ENCODE data around the gene PERM1. TPM values are rescaled to one million over a fixed set of nuclear protein-coding genes. Genes with fewer than 3 reads are reported as not detected.

The PERM1 gene
- total and polyA plus RNA-seq, 2 of the 13 experiments (the other 11 are each of a cell fraction or from before 2014, with no cell fraction given) = 0.04 to 0.29 TPM

- no peak for TF ChIP-seq ZNF564 (CRISPR knock-in tag; IDR thresholded peaks at IDR 0.05)
Observed at GRCh38 chr1:1024771-1025699, 43.1 kb upstream of the PERM1 start (continued).

- POLR2A ChIA-PET = interaction anchor here (0.8 to 1.6 kb wide), 4 partner anchors 14 to 40 kb away, joined by 3 to 5 read pairs (median 3); no protein-coding TSS in a partner anchor
- Histone ChIP-seq H3K27ac (ENCODE audit: extremely low read length, insufficient read depth, low read length) (no peak overlapping the region), H3K9me3 (ENCODE audit: low read length) (no peaks in the 10 kb centered on the region), H3K4me2 (ENCODE audit: low read depth, low read length) (peak overlapping the region; percentile 27; the same call in 1 of the 2 replicates), H3K4me1 (ENCODE audit: insufficient read depth, low read length) (peaks cover 45% of the 10 kb centered on the region), H3K4me3 (replicated peaks in 1 of 3; ENCODE audit: insufficient read depth in 1 of 3, low read depth in 2 of 3, low read length in 3 of 3) (no peak overlapping the region), H2AFZ (ENCODE audit: low read length) (no peak overlapping the region), H3K79me2 (ENCODE audit: insufficient read depth, low read length) (peaks cover 23% of the 10 kb centered on the region), H4K20me1 (ENCODE audit: insufficient read depth, low read length) (peaks cover 31% of the 10 kb centered on the region; the same call in 1 of the 2 replicates), H3K36me3 (replicated peaks in 1 of 2; ENCODE audit: control insufficient read depth in 1 of 2, insufficient read depth in 2 of 2, low read length in 2 of 2) (peaks cover 4 to 20% of the 10 kb centered on the region in 2 experiments; a peak in 4 of 5 replicates), H3K27me3 (ENCODE audit: control insufficient read depth in 1 of 2, insufficient read depth in 2 of 2, low read length in 2 of 2) (no peaks in the 10 kb centered on the region), H3K9ac (ENCODE audit: insufficient read depth, low read depth, low read length) (0 out of 2 replicates have a peak overlapping the region, but pooled peaks have one; percentile 2)
- in situ Hi-C loops (cut with HindIII; ENCODE audit: extremely low pct_ligation_motif_present, low pct_unique_long_range_greater_than_20kb) = loop anchor here (5.0 kb wide), 1 partner anchor 33 kb away; no protein-coding TSS in a partner anchor
- CTCF ChIA-PET (ENCODE audit: low intra/inter-chr PET ratio, low total read pairs) = no interaction called here
- 90% methylated on average over 2 of the region's 9 CpGs for WGBS (ENCODE audit: low lambda C conversion rate)
- no peak for FAIRE-seq
- DNase-seq (ENCODE audit: low spot score) = no peak
- BruUV-seq (replicated peaks) = no TSS peak
- 0 out of 2 replicates have a peak, but pooled peaks have one; percentile 36 for TF ChIP-seq ZNF17 (CRISPR knock-in tag; IDR thresholded peaks at IDR 0.05)
- no peak for TF ChIP-seq PPARG (CRISPR knock-in tag; conservative IDR thresholded peaks at IDR 0.05)
- TF ChIP-seq BORCS8-MEF2B (CRISPR knock-in tag; IDR thresholded peaks at IDR 0.05) = no peak
- TF ChIP-seq ZNF558 (CRISPR knock-in tag; IDR thresholded peaks at IDR 0.05; ENCODE audit: borderline replicate concordance) = no peak
- no peak for TF ChIP-seq ZNF891 (CRISPR knock-in tag; IDR thresholded peaks at IDR 0.05)
- TF ChIP-seq CAMTA2 (CRISPR knock-in tag; IDR thresholded peaks at IDR 0.05; ENCODE audit: borderline replicate concordance) = no peak
- no peak for TF ChIP-seq ZNF563 (CRISPR knock-in tag; IDR thresholded peaks at IDR 0.05)
- no peak for TF ChIP-seq POGZ (CRISPR knock-in tag; IDR thresholded peaks at IDR 0.05)
- no peak for TF ChIP-seq BRCA1 (CRISPR knock-in tag; IDR thresholded peaks at IDR 0.05)
- TF ChIP-seq FOXM1 (CRISPR knock-in tag; IDR thresholded peaks at IDR 0.05) = no peak
- 0 out of 2 replicates have a peak, but pooled peaks have one; percentile 11 for TF ChIP-seq FOXA3 (CRISPR knock-in tag; IDR thresholded peaks at IDR 0.05)
- TF ChIP-seq KLF9 (CRISPR knock-in tag; IDR thresholded peaks at IDR 0.05; ENCODE audit: low read depth) = no peak
- TF ChIP-seq PHF8 (CRISPR knock-in tag; IDR thresholded peaks at IDR 0.05) = no peak
- TF ChIP-seq NR2C2 (CRISPR knock-in tag; IDR thresholded peaks at IDR 0.05; ENCODE audit: borderline replicate concordance) = no peak
- no peak for TF ChIP-seq RAD21 (CRISPR knock-in tag; IDR thresholded peaks at IDR 0.05)
- TF ChIP-seq SIX1 (CRISPR knock-in tag; IDR thresholded peaks at IDR 0.05; ENCODE audit: borderline replicate concordance) = no peak
- intact Hi-C loops (cut with micrococcal nuclease; ENCODE audit: unreplicated experiment) = no loop called here
- no peak for ATAC-seq
Observed at GRCh38 chr1:1024149-1024770, 42.4 kb upstream of the PERM1 start.
